ENCODE measurements around the gene FOXK2.

The FOXK2 gene

DNA sequence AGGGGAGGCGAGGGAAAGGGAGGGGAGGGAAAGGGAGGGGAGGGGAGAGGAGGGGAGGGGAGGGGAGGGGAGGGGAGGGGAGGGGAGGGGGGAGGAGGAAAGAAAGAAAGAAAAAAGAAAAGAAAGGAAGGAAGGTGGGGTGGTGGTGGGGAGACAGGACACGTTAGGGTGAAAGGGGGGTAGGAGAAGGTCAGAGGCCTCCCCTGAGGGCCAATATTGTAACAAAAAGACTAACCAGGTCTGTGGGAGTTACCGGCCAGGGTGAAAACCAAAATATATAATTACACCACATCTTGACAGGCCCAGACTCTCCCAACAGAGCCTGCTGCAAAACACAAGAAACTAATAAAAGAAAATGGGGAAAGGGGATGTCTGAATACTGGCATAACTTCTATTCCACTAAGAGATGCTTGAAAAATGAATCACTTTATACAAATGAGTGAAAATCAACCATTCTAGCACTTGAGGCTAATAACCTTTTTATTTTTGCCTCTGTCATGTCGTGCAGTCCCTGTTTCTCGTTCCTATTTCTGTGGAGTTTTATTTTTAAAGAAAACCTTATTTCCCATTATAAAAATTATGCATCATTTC, 118.7 kb downstream of the FOXK2 start:
- TF ChIP-seq, protein P1, sequence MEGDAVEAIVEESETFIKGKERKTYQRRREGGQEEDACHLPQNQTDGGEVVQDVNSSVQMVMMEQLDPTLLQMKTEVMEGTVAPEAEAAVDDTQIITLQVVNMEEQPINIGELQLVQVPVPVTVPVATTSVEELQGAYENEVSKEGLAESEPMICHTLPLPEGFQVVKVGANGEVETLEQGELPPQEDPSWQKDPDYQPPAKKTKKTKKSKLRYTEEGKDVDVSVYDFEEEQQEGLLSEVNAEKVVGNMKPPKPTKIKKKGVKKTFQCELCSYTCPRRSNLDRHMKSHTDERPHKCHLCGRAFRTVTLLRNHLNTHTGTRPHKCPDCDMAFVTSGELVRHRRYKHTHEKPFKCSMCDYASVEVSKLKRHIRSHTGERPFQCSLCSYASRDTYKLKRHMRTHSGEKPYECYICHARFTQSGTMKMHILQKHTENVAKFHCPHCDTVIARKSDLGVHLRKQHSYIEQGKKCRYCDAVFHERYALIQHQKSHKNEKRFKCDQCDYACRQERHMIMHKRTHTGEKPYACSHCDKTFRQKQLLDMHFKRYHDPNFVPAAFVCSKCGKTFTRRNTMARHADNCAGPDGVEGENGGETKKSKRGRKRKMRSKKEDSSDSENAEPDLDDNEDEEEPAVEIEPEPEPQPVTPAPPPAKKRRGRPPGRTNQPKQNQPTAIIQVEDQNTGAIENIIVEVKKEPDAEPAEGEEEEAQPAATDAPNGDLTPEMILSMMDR (conservative IDR thresholded peaks at IDR 0.05; ENCODE audit: low read length) = no peak
- no peak overlapping the region for H3K4me3 ChIP-seq (ENCODE audit: low read length)
- DNase-seq (ENCODE audit: low read depth) = peak; percentile 12

DNA sequence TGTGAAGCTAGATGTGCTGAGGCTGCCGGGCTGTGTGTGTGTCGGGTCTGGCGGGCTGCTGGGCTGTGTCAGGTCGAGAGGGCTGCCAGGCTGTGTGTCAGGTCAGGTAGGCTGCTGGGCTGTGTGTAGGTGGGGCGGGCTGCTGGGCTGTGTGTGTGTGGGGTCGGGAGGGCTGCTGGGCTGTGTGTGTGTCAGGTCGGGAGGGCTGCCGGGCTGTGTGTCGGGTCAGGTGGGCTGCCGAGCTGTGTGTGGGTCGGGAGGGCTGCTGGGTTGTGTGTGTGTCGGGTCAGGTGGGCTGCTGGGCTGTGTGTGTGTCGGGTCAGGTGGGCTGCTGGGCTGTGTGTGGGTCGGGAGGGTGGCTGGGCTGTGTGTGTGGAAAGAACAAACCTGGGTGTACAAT, 120.1 kb downstream of the FOXK2 start:
- DNase-seq (ENCODE audit: low read depth) = no peak
- TF ChIP-seq, protein P1 (conservative IDR thresholded peaks at IDR 0.05; ENCODE audit: low read length) = no peak
- no peak overlapping the region for H3K4me3 ChIP-seq (ENCODE audit: low read length)

- TF ChIP-seq, protein P1 (conservative IDR thresholded peaks at IDR 0.05; ENCODE audit: low read length) = no peak
- no peak for DNase-seq (ENCODE audit: low read depth)
- no peak overlapping the region for H3K4me3 ChIP-seq (ENCODE audit: low read length)
Observed at GRCh38 chr17:82640036-82640435, 120.5 kb downstream of the FOXK2 start.

DNA sequence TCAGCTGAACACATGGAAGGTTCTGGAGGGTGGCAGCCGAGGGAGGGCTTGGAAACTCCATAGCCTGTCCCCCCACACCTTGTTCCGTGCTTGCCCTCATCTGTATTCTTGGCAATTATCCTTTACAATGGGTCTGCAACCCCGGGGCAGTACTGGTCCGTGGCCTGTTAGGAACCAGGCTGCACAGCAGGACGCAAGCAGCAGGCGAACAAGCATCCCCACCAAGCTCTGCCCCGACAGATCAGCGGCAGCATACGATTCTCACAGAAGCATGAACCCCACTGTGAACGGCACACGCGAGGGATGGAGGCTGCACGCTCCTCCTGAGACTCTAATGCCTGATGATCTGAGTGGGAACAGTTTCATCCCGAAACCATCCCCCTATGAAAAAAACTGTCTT, 122.5 kb downstream of the FOXK2 start:
- no peak for DNase-seq (ENCODE audit: low read depth)
- TF ChIP-seq, protein P1 (conservative IDR thresholded peaks at IDR 0.05; ENCODE audit: low read length) = no peak

DNA sequence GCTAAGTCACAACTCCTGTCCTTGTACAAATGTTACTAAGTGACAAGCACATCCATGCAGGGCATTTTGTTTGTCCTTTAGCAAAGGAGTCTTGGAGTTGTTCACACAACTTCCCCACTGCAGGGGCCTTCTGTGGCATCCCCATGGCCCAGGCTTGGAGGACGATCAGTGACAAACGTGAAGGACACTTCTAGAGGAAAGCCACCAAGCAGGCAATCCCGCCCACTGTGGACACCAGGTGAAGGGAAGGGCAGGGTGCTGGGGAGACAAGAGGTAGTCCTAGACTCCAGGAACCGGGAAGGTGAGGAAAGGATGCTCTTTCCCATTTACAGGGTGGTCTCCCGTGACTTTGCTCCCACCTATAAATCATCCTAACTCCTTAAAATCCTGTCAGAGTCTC, 124.6 kb downstream of the FOXK2 start:
- no peak overlapping the region for H3K4me3 ChIP-seq (ENCODE audit: low read length)
- TF ChIP-seq, protein P1 (conservative IDR thresholded peaks at IDR 0.05; ENCODE audit: low read length) = no peak
- no peak for DNase-seq (ENCODE audit: low read depth)

More for the DNA sequence above, 122.5 kb downstream of the FOXK2 start:
- H3K4me3 ChIP-seq (ENCODE audit: low read length) = no peak overlapping the region

DNA sequence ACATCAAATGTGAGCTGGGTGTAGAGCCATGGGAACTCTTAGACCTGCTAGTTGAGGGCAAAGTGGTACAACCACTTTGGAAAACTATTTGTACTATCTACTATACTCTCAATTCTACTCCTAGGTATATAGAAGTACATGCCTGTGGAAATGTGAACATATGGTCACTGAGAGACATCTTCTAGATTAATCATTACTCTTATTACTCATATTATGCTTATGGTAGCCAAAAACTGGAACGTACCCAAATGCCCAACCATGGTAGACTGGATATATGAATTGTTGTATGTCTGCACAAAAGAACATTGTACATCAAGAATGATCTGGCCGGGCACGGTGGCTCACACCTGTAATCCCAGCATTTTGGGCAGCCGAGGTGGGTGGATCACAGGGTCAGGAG, 126.0 kb downstream of the FOXK2 start:
- TF ChIP-seq, protein P1 (conservative IDR thresholded peaks at IDR 0.05; ENCODE audit: low read length) = no peak
- no peak for DNase-seq (ENCODE audit: low read depth)
- H3K4me3 ChIP-seq (ENCODE audit: low read length) = no peak overlapping the region

DNA sequence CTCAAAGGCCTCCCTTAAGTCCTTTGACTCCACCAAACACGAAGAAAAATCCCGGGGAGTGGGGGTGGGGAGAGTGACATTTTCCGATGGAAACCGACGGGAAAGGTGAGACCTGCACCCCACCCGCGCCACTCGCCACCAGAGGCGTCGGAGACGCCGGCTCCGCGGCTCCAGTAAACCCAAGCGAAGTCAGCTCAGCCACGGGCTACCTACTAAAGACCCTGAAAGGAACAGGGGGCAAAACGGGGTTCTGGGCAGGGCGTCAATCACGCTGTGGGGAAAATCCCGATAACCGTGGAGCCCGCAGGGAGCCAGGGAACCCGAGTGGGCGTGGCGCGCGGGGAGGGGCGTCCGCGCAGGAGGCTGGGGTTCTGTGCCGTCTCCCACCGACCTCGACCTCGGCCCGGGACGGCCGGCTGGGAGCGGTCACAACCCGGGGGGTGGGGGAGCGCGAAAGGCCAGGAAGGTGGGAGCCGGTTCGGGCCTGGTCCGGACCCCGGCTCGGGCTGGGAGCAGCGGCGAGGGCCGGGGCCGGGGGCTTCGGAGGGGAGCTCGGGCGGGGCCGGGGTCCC, 128.1 kb downstream of the FOXK2 start:
- TF ChIP-seq, protein P1 (conservative IDR thresholded peaks at IDR 0.05; ENCODE audit: low read length) = peak; percentile 23; the same call in 1 of the 2 replicates
- H3K4me3 ChIP-seq (ENCODE audit: low read length) = peak overlapping the region; percentile 90
- DNase-seq (ENCODE audit: low read depth) = no peak

All from AG10803 (cell line).